ENCODE measurements around the gene ACSM2A.
"Not testable (repeated sequence)": the region's sequence is repeated elsewhere in the genome, so short reads cannot be mapped to it uniquely, and the experiment has no call there.

Gene ACSM2A

DNA sequence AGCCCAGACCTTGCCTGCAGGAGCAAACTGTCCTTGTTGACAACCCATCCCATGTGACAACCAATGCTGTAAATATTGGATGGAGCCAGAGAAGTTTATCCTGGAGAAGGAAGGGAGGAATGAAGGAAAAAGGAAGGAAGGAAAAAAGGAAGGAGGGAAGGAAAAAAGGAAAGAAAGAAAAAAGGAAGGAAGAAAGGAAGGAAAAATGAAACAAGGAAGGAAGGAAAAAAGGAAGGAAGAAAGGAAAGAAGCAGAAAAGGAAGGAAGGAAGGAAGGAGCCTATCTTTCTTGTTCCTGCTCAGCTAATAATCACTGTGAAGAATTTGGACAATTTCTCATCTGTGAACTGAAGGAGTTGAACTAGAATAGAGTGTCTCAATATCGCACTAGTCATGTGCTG lies 68.8 kb downstream of the ACSM2A start:
- DNase-seq, result no peak
- in situ Hi-C loops (cut with HindIII; ENCODE audit: low pct_ligation_motif_present, low pct_unique_long_range_greater_than_20kb, low sequenced_read_pairs), result no loop called here

DNA sequence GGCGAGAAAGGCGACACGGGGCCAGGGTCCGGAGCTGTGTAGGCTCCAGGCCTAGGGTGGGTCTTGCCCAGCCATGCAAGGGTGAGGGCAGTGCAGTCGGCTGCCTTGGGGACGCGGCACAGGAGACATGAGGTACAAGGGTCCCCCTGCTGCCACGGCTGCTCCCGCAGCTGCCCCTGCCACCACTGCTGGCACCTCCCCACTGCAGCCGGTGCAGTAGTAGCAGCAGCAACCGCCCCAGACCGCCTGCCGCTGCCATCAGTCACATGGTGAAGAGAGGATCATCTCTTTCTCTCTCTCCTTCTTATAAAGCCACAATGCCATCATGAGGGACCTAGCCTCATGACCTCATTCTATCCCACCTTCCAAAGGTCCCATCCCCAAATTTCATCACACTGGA lies 80.5 kb downstream of the ACSM2A start:
- in situ Hi-C loops (cut with HindIII; ENCODE audit: low pct_ligation_motif_present, low pct_unique_long_range_greater_than_20kb, low sequenced_read_pairs); DNase-seq: not testable (repeated sequence)

DNA sequence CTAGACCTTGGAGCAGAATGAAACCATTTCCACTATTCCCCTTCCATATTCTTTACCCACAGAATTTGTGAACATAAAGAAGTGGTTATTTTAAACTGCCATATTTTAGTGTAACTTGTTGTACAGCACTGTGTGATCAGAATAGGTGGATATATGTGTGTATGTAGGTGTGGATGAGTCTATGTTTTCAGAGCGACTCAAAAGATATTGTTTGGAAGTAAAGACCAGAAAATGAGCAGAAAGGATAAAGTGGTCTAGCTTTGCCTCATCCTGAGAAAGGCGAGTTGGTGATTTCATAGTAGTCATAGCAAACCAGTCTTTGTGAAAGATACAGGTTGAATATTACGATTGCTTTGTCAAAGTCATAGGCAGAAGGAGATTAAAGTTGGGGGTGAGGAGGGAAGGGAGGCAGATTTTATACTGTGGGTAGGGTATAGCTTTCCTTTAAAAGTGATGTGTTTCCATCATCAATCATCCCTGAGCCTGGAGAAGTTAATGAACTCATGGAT lies 81.0 kb downstream of the ACSM2A start:
- in situ Hi-C loops (cut with HindIII; ENCODE audit: low pct_ligation_motif_present, low pct_unique_long_range_greater_than_20kb, low sequenced_read_pairs); DNase-seq: not testable (repeated sequence)

DNA sequence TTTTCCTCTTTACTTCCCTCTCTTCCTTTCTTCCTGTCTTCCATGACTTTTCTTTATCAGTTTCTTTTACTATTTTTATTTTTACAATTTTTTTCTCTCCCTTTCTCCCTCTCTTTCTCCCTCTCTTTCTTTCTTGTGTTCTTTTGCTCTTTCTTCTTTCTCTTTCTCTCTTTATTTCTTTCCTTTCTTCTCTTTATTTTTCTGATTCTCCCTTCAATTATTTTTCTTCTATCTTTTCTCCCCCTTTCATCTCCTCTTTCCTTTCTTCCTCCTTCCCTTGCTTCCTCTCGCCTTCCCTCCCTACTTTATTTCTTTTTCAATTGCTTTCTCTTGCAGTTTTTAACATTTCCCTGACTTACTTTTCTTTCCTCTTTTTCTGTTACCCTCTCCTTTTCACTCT lies 85.3 kb downstream of the ACSM2A start:
- in situ Hi-C loops (cut with HindIII; ENCODE audit: low pct_ligation_motif_present, low pct_unique_long_range_greater_than_20kb, low sequenced_read_pairs), result not testable (repeated sequence)

More for the DNA sequence above, 85.3 kb downstream of the ACSM2A start:
- DNase-seq, result not testable (repeated sequence)
